GM18511 (cell line): ENCODE data around the gene PSMB7.

Source experiments
- ATAC-seq: cut with Tn5 transposase; IDR thresholded peaks from one replicate; pipeline ENCODE4 v1.9.1; 2021; ENCODE audit warnings: mild to moderate bottlenecking, moderate library complexity; ENCODE audit not compliant: unreplicated experiment

Gene PSMB7

GRCh38 chr9:124303762-124304161 lies 111.5 kb downstream of the PSMB7 start:
- no peak for ATAC-seq
